ENCODE measurements around the gene NIN. TPM values are rescaled to one million over a fixed set of nuclear protein-coding genes. Genes with fewer than 3 reads are reported as not detected.

The NIN gene
- total RNA-seq, 2 experiments from 2014 or later, result 70.8 to 71.3 TPM

GRCh38 chr14:50791201-50791600 lies 39.8 kb downstream of the NIN start:
- Mint-ChIP-seq H3K27me3 (no peaks in the 10 kb centered on the region), H3K27ac (peak overlapping the region; percentile 90), H3K9me3 (ENCODE audit: low read depth) (no peaks in the 10 kb centered on the region), H3K4me3 (peak overlapping the region; percentile 72), H3K4me1 (peaks cover 69% of the 10 kb centered on the region), H3K36me3 (peaks cover 47% of the 10 kb centered on the region)
- CTCF ChIA-PET, result interaction anchor here (0.6 to 4.0 kb wide), 6 partner anchors 10 to 248 kb away, joined by 3 to 21 read pairs (median 5); partner anchors contain the start of gene NIN
- ATAC-seq, result no peak
- no peak for DNase-seq

DNA sequence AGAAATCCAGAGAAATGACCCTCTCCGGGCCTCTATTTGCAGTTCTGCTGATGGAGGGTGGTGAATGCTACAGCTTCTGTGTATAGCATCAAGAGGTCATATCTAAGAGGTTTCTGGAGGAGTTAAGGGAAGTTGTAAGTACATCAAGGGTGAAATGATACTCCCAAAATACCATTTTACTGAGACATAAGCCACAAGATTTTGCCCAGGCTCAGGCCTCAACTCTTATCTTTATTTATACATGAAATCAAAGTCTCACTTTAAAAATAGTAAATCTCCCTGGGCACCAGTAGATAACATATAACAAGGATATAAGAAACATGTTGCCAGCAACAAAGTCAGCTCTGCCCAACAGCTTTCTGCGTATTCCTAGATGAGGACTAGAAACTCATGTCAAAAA lies 40.4 kb downstream of the NIN start:
- DNase-seq, result no peak
- Mint-ChIP-seq H3K4me3 (no peak overlapping the region), H3K4me1 (peaks cover 75% of the 10 kb centered on the region), H3K27ac (peak overlapping the region; percentile 90), H3K27me3 (no peaks in the 10 kb centered on the region), H3K36me3 (peaks cover 46% of the 10 kb centered on the region), H3K9me3 (ENCODE audit: low read depth) (no peaks in the 10 kb centered on the region)
- CTCF ChIA-PET, result interaction anchor here (1.1 to 2.6 kb wide), 4 partner anchors 14 to 69 kb away, joined by 3 to 10 read pairs (median 6); partner anchors contain the start of gene NIN
- no peak for ATAC-seq

- peak overlapping the region; percentile 61 for H3K27ac Mint-ChIP-seq
- peaks cover 40% of the 10 kb centered on the region for H3K36me3 Mint-ChIP-seq
- H3K4me3 Mint-ChIP-seq, result peak overlapping the region; percentile 1
- H3K27me3 Mint-ChIP-seq, result no peaks in the 10 kb centered on the region
- H3K4me1 Mint-ChIP-seq, result peaks cover 80% of the 10 kb centered on the region
- DNase-seq (no peak), ATAC-seq (peak; percentile 17)
- no peaks in the 10 kb centered on the region for H3K9me3 Mint-ChIP-seq (ENCODE audit: low read depth)
- CTCF ChIA-PET, result interaction anchor here (0.7 to 6.2 kb wide), 7 partner anchors 9 to 73 kb away, joined by 3 to 58 read pairs (median 3); no protein-coding TSS in a partner anchor
Observed at GRCh38 chr14:50786751-50787464, 44.1 kb downstream of the NIN start.

GRCh38 chr14:50785457-50786063 lies 45.4 kb downstream of the NIN start:
- Mint-ChIP-seq H3K36me3 (peaks cover 29% of the 10 kb centered on the region), H3K27me3 (no peaks in the 10 kb centered on the region), H3K9me3 (ENCODE audit: low read depth) (no peaks in the 10 kb centered on the region), H3K4me1 (peaks cover 67% of the 10 kb centered on the region), H3K27ac (peak overlapping the region; percentile 61), H3K4me3 (peak overlapping the region; percentile 29)
- CTCF ChIA-PET, result interaction anchor here (1.0 to 6.2 kb wide), 7 partner anchors 8 to 185 kb away, joined by 3 to 58 read pairs (median 8); no protein-coding TSS in a partner anchor
- DNase-seq, result no peak
- ATAC-seq, result peak; percentile 62

- peak; percentile 43 for DNase-seq
- CTCF ChIA-PET, result interaction anchor here (0.9 to 6.2 kb wide), 8 partner anchors 9 to 184 kb away, joined by 3 to 58 read pairs (median 6); no protein-coding TSS in a partner anchor
- Mint-ChIP-seq H3K27me3 (no peaks in the 10 kb centered on the region), H3K9me3 (ENCODE audit: low read depth) (no peaks in the 10 kb centered on the region), H3K4me1 (peaks cover 60% of the 10 kb centered on the region), H3K4me3 (peak overlapping the region; percentile 29), H3K36me3 (peaks cover 24% of the 10 kb centered on the region), H3K27ac (peak overlapping the region; percentile 61)
- ATAC-seq, result peak; percentile 50
Observed at GRCh38 chr14:50784683-50785456, 46.1 kb downstream of the NIN start.

GRCh38 chr14:50783563-50783962 lies 47.4 kb downstream of the NIN start:
- DNase-seq (no peak), ATAC-seq (no peak)
- CTCF ChIA-PET, result interaction anchor here (1.0 to 6.2 kb wide), 4 partner anchors 10 to 83 kb away, joined by 3 to 58 read pairs (median 9); no protein-coding TSS in a partner anchor
- Mint-ChIP-seq H3K9me3 (ENCODE audit: low read depth) (no peaks in the 10 kb centered on the region), H3K4me1 (peaks cover 60% of the 10 kb centered on the region), H3K4me3 (no peak overlapping the region), H3K36me3 (peaks cover 19% of the 10 kb centered on the region), H3K27ac (peak overlapping the region; percentile 61), H3K27me3 (no peaks in the 10 kb centered on the region)

- CTCF ChIA-PET, result interaction anchor here (1.1 to 6.7 kb wide), 2 partner anchors 15 to 80 kb away, joined by 3 to 90 read pairs; no protein-coding TSS in a partner anchor
- no peaks in the 10 kb centered on the region for H3K9me3 Mint-ChIP-seq (ENCODE audit: low read depth)
- peaks cover 13% of the 10 kb centered on the region for H3K36me3 Mint-ChIP-seq
- no peaks in the 10 kb centered on the region for H3K27me3 Mint-ChIP-seq
- H3K4me1 Mint-ChIP-seq, result peaks cover 36% of the 10 kb centered on the region
- no peak overlapping the region for H3K4me3 Mint-ChIP-seq
- DNase-seq (no peak), ATAC-seq (no peak)
- H3K27ac Mint-ChIP-seq, result no peak overlapping the region
Observed at GRCh38 chr14:50780393-50780792, 50.6 kb downstream of the NIN start.

GRCh38 chr14:50778721-50779483 lies 52.1 kb downstream of the NIN start:
- no peak for DNase-seq
- Mint-ChIP-seq H3K36me3 (peaks cover 21% of the 10 kb centered on the region), H3K4me3 (no peak overlapping the region), H3K9me3 (ENCODE audit: low read depth) (no peaks in the 10 kb centered on the region), H3K4me1 (peaks cover 34% of the 10 kb centered on the region), H3K27me3 (no peaks in the 10 kb centered on the region), H3K27ac (peak overlapping the region; percentile 49)
- CTCF ChIA-PET, result interaction anchor here (0.8 to 6.8 kb wide), 19 partner anchors 8 to 236 kb away, joined by 3 to 90 read pairs (median 6); no protein-coding TSS in a partner anchor
- no peak for ATAC-seq

DNA sequence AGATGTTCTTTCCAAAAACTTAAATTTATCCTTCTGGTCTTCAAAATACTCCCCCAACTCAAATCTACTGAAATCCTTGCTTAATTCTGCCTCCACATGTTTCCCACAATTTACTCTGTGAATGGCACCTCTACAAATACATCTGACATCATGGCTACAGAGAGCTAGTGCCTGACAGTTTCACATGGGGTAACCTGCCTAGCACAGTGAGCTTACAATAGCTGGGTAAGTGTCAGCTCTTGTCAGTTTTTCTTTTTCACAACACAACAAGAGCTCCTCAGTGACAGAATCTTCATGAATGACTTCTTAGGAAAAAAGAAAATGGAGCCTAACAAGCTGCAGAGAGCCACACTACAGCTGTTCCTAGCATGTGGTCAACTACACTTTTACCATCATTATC lies 54.4 kb downstream of the NIN start:
- CTCF ChIA-PET, result interaction anchor here (0.9 to 6.8 kb wide), 25 partner anchors 8 to 434 kb away, joined by 3 to 90 read pairs (median 6); partner anchors contain the start of gene ATL1
- Mint-ChIP-seq H3K9me3 (ENCODE audit: low read depth) (no peaks in the 10 kb centered on the region), H3K27ac (no peak overlapping the region), H3K36me3 (peaks cover 27% of the 10 kb centered on the region), H3K4me1 (peaks cover 30% of the 10 kb centered on the region), H3K27me3 (no peaks in the 10 kb centered on the region), H3K4me3 (no peak overlapping the region)
- ATAC-seq, result no peak
- no peak for DNase-seq

DNA sequence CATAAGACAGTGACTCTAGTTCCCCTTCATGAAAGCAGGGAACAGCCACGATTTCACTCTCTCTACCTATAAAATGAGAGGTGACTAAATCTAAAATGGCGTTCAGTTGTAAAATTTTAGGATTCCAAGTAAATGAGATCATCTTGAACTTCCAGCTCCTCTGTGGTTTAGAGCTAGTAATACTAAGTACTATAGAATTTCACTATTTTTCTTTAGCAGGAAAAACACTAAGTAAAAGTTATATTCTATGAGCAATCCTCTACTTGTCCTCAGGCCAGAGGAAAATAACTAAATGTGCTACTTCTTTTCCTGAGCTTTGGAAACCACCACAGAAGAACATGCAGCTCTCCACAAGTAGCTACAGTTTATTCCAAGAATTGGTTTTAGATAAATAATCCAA lies 55.6 kb downstream of the NIN start:
- no peak overlapping the region for H3K27ac Mint-ChIP-seq
- H3K27me3 Mint-ChIP-seq, result no peaks in the 10 kb centered on the region
- no peak overlapping the region for H3K4me3 Mint-ChIP-seq
- H3K4me1 Mint-ChIP-seq, result peaks cover 30% of the 10 kb centered on the region
- ATAC-seq (no peak), DNase-seq (no peak)
- peaks cover 35% of the 10 kb centered on the region for H3K36me3 Mint-ChIP-seq
- H3K9me3 Mint-ChIP-seq (ENCODE audit: low read depth), result no peaks in the 10 kb centered on the region
- CTCF ChIA-PET, result interaction anchor here (0.6 to 6.8 kb wide), 15 partner anchors 11 to 232 kb away, joined by 3 to 90 read pairs (median 6); partner anchors contain the start of gene ATL1

- CTCF ChIA-PET, result interaction anchor here (0.6 to 6.8 kb wide), 18 partner anchors 10 to 234 kb away, joined by 3 to 90 read pairs (median 7); partner anchors contain the start of gene ATL1
- no peak overlapping the region for H3K27ac Mint-ChIP-seq
Observed at GRCh38 chr14:50774542-50775267, 56.3 kb downstream of the NIN start.

More at GRCh38 chr14:50774542-50775267, 56.3 kb downstream of the NIN start:
- Mint-ChIP-seq H3K27me3 (no peaks in the 10 kb centered on the region), H3K4me3 (no peak overlapping the region), H3K4me1 (peaks cover 30% of the 10 kb centered on the region), H3K36me3 (peaks cover 41% of the 10 kb centered on the region), H3K9me3 (ENCODE audit: low read depth) (no peaks in the 10 kb centered on the region)
- ATAC-seq (no peak), DNase-seq (no peak)

Measured in activated CD8-positive, alpha-beta memory T cell treated with anti-CD3 and anti-CD28 coated beads, Interleukin-2, amount 10 ng/mL, durations not matched to agents 7 days and 5 days (primary cell).